NCI-H1105 treated with DMSO at 0.1 percent for 48 hours (cell line): Measurements from ENCODE around the gene C19orf25.

Experiments
- DNase-seq: peaks from one replicate; lab custom pipeline; 2025; lab: John Stamatoyannopoulos, UW

C19orf25 gene

DNA sequence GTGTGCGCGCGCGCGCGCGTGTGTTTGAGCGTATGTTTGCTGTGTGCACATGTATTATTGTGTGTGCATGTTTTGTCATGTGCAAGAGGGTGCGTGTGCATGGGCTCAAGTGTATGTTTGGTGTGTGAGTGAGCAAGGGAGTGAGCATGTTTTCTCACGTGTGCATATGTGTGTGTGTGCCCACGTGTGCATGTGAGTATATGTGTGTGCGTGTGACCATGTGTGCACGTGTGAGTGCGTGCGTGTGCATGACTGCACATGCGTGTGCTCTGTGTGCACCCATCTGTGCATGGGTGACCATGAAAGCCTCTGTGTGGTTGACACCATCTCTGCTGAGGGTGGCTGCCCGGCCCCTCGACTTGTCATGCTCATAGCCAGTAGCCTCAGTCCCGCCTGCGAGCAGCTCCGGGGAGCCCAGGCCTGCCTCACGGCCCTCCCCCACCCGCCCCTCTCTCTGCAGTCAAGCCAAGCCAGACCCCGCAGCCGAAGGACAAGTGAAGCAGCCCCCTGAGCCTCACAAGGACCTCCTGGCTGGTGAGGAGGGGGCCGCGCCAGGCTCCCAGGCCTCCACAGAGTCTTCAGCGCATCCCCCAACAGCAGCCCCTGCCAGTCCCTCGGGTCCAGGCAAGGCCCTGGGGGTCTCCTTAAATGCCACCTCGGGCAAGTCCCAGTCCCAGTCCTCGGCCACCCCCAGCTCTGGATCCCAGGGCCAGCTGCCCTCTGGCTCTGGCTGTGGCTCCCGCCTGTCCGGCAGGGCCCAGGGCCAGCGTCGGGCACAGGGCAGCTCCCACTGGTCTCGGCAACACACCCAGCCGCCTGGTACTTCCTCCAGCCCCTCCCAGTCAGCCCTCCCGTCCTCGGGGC is 17.9 kb upstream of the C19orf25 start:
- DNase-seq, result no peak

DNA sequence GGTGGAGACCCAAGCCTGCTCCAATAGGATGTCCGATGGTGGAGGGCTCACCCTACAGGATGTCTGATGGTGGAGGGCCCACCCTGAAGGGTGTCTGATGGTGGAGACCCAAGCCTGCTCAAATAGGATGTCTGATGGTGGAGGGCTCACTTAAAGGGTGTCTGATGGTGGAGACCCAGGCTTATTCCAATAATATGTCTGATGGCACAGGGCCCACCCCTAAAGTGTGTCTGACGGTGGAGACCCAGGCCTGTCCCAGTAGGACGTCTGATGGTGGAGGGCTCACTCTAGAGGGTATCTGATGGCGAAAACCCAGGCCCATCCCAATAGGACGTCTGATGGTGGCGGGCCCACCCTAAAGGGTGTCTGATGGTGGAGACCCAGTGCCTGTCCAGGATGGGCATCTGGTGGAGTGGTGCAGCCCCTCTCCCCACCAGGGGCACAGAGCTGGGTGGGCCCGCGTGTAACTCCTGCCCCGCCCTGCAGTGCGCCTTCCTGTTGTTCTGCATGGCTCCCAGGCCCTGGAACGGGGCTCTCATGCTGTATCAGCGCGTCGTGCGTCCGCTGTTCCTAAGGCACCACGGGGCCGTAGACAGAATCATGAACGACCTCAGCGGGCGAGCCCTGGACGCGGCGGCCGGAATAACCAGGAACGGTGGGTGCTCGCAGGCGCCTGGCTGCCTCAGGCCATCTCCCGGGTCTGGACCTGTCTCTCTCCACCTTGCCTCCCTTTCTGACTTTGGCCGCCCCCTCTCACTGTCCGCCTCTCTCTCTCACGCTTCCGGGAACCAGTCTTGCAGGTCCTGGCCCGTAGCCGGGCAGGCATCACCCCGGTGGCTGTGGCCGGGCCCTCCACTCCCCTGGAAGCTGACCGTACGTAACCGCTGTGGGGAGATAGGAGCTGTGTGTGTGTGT is 17.0 kb upstream of the C19orf25 start:
- DNase-seq, result no peak

DNA sequence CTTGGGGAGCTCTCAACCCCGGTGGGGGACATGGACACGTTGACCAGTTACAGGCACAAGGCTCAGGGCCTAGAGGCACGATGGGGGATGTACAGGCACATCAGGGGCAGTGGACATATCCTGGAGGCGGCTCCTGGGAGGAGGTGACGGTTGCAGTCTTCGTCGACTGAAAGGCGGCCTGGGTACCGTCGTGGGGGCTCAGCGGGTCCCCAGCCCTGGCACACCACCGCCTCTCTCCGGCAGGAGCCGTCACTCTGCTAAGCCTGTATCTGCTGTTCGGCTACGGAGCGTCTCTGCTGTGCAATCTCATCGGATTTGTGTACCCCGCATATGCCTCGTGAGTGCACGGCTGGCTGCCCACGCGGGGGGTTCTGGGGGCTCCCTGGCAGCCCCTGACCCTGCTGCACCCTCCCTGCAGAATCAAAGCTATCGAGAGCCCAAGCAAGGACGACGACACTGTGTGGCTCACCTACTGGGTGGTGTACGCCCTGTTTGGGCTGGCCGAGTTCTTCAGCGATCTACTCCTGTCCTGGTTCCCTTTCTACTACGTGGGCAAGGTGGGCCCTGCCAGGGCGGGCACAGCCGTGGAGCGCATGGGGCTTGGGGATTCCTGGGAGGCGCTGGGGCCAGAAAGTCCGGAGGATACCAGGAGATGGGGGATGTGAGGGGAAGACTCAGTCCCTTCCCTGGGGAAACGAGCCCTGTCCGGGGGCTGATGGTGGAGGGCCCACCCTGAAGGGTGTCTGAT is 16.2 kb upstream of the C19orf25 start:
- no peak for DNase-seq

- DNase-seq, result no peak
Measured at GRCh38 chr19:1494115-1494815, 15.2 kb upstream of the C19orf25 start.

DNA sequence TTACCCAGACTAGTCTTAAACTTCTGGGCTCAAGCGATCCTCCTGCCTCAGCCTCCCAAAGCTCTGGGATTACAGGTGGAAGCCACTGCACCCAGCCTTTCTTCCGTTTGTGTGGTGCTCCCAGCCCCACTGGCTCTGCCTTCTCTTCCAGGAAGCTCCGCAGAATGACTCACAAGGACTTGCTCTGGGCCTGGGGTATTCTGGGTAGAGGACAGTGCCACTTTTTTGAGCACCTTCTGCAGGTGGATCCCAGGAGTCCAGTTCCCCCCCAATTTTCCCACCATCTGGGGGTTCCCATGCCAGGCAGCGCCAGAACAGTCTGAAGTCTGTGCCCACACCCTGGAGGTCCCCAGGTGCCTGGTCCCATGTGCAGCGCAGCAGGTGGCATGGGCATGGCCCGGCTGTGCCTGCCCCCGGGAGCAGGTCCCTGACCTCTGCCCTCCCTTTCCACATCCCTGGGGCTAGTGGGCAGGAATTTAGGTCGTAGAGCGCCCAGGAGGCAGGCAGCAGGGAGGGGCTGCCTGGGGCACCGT is 13.5 kb upstream of the C19orf25 start:
- no peak for DNase-seq

DNA sequence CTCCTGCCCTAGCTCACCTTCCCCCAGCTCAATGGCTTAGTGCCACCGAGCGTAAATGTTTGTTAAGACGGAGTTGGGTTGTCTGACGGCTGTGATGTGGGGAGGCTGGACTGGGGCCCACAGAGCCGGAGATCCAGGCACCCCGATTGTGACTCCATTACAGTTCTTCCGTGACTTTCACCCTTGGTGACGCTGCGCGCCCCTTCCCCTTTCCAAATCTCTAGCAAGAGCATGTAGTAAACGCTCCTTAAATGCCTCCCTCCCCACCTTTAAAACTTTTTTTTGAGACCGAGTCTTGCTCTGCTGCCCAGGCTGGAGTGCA is 12.8 kb upstream of the C19orf25 start:
- no peak for DNase-seq

DNA sequence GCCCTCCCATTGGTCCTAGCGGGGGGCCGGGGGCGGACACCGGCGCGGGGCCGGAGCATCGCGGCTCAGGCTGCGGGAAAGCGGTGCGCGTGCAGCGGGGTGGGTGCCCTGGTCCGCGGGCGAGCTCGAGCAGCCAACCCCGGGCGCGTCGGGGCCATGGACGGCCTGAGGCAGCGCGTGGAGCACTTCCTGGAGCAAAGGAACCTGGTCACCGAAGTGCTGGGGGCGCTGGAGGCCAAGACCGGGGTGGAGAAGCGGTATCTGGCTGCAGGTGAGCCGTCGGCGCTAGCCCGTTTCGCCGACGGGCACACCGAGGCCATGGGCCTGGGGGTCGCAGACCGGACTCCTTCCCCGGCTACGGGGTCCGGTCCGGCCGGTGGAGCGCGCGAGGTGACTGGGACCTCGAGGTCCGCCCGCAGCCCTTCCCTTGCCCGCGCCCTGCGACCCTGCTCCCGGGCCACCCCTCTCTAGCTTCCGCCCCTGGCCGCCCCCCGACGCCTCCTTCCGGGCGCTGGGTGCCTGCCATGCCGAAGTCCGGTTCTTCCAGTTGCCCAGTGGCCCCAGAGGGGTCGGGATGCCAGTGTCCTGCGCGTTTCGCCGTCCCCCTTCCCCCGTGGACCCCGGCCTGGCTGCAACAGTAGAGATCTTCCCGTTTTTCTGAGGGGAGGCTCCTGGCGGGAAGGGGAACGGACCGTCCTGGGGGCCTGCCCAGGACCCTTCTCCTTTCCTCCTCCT is 12.3 kb upstream of the C19orf25 start, which contains the start of gene REEP6:
TSS of gene REEP6 (plus strand) at position 68 of the 735 bp plus-strand sequence. CDS start at position 157, 89 bp downstream.
- no peak for DNase-seq

- DNase-seq, result peak; percentile 99
Measured at GRCh38 chr19:1490311-1491113, 11.5 kb upstream of the C19orf25 start, which contains the start of gene PCSK4. PCSK4 (minus strand) TSS chr19:1490350; CDS start chr19:1490346, 4 bp downstream.

DNA sequence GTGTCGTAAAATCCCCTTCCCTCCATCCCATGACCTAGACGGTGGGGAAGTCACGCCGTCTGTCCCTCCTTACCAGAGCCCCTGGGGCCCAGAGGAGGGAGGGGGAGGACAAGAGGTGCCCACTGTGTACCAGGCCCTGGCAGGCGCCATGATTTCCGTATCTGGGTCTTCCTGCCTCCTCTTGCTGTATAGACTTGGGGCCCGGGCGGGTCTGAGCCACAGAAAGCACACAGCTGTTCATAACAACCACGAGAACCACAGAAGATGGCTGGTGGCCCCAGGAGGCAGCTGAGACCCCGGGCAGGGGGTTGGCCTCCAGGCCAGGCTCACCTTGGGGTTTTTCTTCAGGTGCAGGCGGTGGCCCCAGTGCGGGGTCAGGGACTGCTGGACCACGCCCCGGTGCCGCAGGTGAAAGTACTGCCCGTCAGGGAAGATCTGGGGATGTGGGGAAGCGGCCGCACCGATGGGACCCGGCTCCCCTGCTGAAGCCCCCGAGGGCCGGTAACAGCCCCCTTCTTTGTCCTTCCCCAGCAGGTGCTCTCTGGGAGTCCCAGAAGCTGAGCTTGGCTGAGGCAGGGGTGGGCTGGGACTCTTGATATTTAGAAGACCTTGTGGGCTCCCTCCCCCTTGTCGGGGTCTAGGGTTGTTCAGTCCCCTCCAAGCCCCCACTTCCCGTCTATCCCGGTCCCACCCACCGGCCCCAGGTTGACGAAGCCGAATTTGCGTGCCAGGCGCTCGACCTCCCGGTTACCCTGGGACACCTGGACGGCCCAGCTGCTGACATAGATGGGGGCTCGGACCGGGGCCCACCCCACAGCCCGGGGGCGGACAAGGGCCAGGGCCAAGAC is 10.7 kb upstream of the C19orf25 start:
- no peak for DNase-seq

- no peak for DNase-seq
Measured at GRCh38 chr19:1488282-1488601, 9.2 kb upstream of the C19orf25 start.

DNA sequence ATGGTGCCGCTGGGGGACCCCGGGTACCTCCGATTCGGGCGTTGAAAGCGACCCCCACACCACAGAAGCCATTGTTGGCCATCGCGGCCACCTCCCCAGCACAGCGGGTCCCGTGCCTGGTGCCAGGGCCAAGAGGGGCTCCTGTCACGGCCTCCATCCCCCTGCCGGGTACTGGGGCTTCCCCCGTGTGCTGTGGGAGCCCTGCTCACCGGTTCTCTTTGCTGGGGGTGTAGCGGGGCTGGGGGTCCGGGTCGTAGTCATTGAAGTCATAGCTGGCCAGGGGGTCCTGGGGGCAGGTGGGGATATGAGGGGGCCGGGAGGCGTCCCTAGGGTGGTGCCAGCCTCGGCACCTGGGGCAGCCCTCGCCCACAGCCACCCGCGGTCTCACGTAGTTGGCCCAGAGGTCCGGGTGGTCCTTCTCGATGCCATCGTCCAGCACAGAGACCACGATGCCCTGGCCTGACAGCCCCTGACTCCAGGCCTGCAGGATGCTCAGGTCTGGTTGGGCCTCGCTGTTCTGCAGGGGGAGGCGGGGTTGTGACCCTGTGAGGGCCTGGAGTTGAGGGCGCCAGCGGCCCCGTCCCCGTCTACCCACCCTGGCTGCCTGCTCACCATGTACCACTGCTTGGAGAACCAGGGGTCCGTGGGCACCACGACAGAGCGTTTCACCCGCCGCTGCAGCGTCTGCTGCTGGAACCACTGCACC is 8.7 kb upstream of the C19orf25 start:
- DNase-seq, result no peak

DNA sequence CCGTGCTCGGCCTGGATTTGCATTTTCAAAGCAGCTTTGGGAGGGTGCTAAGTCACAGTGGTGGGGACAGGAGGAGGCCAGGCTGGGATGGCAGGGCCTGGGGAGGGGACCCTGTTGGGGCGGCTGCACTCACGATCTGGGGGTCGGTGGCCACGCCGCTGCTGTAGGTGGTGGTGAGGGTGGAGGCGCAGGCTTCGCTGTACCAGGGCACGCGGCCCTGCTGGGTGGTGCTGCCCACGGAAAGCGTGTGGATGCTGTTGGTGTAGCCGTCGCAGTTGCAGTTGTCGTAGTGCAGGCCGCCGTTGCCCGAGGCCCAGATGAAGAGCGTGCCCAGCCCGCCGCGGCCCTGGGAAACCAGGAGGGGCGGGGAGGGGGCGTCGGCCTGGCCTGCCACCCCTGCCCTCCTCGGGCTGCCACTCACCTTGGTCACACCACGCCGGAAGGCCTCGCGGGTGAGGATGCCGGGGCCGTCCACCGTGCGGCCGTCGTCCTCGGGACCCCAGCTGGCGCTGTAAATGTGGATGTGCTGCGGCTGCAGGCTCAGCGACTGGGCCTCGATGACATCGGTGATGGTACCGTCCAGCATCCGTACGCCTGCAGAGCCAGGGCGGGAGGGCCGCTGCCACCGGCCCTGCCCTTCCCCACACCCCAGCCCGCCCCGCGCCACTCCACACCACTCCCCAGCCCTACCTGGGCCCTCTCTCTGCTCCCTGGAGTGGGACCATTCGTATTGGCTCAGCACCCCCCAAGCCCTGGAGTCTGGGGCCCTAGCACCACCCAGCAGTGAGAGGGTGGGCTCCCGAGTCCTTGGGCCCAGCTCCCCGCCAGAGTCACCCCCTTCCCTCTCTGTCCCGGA is 7.9 kb upstream of the C19orf25 start:
- DNase-seq, result no peak

DNA sequence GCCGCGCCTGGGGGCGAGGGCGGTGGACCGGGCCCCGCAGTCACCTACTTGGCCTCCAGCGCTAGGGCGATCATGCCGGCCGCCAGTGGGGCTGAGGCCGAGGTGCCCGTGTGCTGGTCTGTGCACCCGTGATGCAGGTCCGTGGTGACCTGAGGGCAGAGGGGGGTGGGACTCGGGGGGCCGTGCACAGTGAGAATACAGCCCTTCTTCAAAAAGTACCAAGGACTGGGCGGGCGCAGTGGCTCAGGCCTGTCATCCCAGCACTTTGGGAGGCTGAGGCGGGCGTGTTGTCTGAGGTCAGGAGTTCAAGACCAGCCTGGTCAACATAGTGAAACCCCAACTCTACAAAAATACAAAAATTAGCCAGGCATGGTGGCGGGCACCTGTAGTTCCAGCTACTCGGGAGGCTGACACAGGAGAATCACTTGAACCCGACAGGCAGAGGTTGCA is 5.0 kb upstream of the C19orf25 start:
- no peak for DNase-seq

- DNase-seq, result no peak
Measured at GRCh38 chr19:1483131-1483978, 4.3 kb upstream of the C19orf25 start.

GRCh38 chr19:1482361-1483130 is 3.5 kb upstream of the C19orf25 start:
- DNase-seq, result no peak
